NCI-H1105 (cell line): Measurements from ENCODE around the gene HID1.

Experiments used
- DNase-seq: peaks from one replicate; lab custom pipeline; 2025; lab: John Stamatoyannopoulos, UW

The HID1 gene

DNA sequence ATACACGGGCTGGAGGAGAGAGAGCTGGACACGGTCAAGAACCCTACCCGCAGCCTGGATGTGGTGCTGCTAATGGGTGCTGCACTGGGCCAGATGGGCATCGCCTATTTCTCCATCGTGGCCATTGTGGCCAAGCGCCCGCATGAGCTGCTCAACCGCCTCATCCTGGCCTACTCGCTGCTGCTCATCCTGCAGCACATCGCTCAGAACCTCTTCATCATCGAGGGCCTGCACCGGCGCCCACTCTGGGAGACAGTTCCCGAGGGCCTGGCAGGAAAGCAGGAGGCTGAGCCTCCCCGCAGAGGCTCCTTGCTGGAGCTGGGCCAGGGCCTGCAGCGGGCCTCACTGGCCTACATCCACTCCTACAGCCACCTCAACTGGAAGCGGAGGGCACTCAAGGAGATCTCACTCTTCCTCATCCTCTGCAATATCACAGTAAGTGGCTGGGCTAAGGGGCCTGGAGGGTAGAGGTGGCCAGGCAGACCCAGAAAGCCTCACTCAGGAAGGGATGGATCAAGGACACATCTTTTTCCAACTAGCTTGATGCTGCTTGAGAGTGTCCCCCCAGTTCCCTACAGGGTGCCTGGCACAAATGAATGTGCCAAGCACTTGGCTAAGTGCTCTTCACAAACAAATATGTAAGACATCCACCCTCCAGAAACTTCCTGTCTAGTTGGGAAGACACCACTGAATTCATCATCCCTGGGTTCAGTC lies 25.4 kb downstream of the HID1 start:
- DNase-seq: no peak

DNA sequence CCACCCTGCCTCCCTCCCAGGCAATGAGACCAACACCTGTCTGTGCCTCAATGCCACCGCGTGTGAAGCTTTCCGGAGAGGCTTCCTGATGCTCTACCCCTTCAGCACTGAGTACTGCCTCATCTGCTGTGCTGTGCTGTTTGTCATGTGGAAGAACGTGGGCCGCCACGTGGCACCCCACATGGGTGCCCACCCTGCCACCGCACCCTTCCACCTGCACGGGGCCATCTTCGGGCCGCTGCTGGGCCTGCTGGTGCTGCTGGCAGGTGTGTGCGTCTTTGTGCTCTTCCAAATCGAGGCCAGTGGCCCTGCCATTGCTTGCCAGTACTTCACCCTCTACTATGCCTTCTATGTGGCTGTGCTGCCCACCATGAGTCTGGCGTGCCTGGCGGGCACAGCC lies 25.9 kb downstream of the HID1 start:
- DNase-seq: no peak

DNA sequence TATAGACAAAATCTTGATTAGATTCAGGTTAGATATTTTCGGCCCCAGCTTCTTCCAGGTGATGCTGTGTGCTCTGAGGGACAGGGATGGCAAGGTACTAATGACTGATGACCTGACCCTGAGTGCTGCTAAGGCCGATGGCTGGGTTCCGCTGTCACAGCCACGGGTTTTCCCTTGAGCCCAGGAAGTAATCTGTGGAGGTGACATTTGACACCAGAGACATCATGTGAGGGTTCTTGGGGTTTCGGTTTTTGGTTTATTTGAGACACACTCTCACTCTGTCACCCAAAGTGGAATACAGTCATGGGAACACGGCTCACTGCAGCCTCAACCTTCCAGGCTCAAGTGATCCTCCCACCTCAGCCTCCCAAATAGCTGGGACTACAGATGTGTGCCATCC lies 27.0 kb downstream of the HID1 start:
- DNase-seq: no peak

DNA sequence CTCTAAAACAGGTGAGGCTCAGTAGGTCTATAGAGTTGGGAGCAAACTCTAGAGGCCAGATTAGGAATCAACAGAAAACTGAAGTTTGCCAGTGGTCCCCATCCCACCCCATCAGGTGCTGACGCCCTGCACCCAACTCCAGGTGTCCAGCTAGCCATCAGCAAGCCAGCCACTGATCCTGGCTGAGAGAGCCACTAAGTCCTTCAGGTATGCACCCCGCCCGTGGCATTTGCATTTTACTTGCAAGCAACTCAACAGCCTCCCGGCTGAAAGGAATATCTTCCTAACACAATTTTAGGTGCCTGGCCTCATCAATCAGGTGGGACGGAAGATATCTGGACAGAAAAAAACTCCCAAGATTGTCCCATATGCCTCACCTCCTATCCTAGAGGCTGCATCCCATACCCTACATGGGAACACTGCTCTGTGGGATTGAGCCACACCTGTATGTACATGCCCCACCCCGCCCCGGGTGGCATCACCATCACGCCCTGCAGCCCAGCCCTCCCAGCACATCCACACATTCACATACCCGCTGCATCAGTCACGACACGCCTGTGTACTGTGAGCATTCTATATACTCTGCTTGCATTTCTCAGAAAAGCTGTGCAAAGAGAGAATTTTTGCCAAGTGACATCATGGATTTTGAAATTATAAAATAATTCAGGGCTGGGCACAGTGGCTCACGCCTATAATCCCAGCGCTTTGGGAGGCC lies 28.6 kb downstream of the HID1 start:
- no peak for DNase-seq

DNA sequence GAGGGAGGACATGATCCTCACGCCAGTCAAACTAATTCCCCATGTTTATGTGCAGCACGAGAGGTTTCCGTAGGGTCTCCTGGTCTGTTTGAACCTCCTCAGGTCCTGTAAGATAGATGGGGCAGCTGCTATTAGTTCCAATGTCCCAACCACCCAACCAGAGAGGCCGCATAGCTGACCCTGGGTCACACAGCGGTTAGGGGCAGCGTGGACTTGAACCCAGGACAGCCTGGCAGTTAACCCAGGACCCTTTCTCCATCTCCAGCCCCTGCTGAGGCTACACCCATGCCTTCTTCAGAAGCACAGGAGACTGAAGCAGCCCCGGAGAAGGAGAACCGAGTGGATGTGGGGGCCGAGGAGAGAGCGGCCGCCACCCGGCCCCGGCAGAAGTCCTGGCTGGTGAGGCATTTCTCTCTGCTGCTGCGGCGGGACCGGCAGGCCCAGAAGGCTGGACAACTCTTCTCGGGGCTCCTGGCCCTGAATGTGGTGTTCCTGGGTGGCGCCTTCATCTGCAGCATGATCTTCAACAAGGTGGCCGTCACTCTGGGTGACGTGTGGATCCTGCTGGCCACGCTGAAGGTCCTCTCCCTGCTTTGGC lies 31.3 kb downstream of the HID1 start:
- DNase-seq: no peak

DNA sequence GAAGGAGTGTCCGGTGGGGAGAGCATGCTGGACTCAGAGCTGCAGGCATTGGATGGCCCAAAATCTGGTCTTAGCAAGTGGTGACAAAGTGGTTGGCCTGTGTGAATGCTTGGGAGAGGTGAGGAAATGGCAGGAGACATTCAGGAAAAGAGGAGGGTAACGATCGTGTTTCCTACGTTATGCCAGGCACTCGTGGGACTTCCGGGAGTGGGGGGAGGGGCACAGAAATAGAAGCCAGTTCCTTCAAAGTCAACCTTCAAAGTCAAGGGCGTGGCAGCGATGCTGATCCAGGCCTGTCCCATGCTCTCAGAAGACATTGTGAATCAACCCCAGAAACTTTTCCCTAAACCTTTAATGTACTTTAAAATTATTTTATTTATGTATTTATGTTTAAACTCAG lies 33.0 kb downstream of the HID1 start:
- DNase-seq: no peak

DNA sequence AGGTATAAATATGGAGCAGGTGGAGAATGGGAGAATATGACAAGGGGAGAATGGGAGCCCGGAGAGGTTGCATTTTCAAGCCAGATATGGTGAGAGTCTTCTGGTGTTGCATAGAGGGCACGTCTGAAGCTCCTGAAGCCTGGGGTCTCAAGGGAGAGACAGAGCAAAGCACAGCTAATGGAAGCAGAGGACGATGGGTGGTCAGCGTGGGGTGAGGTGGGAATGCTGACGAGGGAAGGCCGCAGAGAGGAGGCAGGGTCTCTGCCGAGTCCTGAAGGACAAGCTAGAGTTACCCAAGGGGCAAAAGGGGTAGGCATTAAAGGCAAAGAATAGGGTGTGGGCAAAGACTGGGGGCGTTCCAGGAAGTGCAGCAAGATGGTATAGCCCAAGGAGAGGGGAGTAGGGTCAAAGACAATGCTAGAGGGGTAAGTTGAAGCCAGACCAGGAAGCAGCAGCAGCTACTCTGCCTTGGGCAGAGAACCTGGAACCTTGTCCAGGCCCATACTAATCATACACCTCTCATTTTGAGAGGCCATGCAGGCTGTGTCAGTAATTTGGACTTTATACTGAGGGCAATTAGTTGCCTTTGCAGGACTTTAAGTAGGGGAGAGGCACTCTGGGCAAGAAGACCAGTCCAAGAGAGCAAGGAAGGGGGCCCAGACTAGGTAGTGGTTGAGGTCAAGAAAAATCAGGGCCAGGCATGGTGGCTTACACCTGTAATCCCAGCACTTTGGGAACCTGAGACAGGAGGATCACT lies 34.2 kb downstream of the HID1 start:
- DNase-seq: no peak

DNA sequence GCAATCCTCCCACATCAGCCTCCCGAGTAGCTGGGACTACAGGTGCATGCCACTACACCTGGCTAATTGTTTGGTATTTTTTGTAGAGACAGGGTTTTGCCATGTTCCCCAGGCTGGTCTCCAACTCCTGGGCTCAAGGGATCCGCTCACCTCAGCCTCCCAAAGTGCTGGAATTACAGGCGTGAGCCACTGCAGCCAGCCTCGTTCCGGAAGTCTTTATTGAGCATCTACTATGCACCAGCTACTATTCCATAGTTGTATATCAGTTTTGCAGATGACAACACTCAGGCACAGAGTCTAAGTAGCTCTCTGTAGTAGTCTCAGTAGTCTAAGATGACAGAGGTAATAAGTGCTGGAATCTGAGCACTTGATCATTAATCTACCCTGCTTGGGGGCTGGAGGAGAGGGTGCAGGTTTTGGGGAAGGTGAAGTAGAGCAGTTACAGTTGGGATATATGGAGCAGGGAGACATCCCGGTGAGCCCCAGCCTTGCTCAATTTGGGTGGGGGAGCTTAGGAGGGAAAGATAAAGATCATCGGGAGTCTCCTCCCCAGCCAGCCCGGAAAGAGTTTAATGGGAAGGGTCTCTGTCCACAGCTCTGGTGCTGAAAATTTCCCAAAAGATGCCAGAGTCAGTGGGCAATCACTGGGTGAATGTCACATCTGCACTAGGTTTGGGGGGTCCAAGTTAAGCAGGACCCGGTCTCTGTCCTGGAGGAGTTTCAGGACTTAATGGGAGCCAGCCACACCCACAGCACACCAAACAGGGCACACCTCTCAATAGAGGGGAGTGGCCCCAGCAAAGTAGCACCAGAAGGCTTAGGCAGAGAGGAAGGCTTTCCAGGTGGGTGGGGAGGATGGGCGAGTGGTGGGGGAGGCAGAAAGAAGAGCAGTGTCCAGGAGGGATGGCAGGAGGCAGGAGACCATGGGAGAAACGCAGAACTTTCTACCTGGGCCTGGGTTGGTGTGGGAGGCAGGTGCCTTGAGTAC lies 35.2 kb downstream of the HID1 start:
- DNase-seq: no peak

DNA sequence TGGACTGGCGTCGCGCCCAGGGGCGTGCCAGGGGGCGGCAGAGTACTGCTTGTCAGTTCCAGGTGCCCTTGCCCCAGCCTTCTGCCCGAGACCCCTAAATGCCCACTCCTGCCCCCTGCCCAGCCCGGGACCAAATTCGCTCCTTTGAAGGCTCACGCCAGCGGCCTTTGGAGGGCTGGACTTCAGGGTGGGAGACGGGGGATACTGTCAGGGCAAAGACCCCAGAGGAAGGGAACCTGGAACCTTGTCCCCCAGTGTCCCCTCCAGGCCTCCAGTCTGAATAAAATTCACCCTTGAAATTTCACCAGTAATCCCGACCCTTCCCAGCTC lies 36.1 kb downstream of the HID1 start:
- no peak for DNase-seq

DNA sequence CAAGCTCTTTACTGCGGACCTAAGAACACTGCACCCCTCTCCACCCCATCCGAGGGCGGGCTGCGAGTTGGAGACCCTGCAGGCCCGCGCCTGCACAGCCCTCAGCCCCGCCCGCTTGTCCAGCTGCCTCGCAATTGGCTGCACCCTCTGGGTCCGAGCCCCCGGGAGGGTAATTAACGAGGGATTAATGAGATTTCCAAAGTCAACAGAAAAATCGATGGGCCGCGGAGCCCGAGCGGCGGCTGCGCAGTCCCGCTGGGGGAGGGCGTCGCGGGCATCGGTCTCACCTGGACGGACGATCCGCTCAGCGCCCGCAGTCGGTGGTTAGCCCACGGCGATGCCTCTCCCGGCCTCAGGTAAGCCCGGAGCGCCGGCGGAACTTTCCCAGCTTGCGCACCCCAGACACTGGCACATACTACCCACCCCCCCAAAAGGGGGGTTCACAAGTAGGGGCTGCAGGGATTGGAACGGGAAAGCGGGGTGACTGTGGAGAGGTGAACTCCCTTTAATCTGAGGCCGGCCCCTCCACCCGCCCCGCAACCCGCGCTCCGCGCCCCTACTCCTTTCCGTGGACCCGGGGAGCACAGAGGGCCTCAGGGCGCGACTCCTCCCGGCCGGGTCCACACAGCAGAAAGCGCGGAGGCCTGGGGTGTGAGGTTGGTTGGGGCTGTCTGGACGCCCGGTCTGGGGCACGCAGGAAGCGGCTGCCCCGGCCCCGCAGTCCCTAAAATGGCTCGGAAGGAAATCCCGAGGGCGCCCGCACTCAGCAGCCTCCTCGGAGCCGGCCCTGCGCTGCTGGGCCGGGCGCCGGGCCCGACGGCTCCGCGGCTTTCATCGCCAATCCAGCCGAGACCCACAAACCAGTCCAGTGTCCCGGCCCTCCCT lies 36.7 kb downstream of the HID1 start, which contains the start of gene OTOP3:
Gene OTOP3, plus strand, starts transcription at position 314 of the 885 bp plus-strand sequence. Its CDS starts 24 bp downstream, at position 338.
- peak; percentile 71 for DNase-seq

DNA sequence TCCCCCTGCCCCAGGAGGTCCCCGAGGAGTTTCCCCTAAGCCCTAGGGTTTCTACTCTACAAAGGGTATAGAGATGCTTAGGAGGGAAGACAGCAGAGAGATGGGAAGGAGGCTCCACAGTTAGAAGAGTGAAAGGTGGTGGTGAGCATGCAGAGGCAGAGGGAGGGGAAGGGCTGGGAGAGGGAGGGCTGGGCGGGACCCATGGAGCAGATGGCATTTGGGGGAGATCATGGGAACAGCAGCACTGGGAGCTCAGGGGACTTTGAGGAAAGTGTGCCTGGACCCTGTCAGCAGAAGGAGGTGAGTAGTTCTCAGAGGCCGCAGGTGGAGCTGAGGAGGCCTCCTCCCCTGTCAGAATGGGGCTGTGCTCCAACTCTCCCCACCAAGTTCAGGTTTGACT lies 37.5 kb downstream of the HID1 start:
- DNase-seq: no peak

DNA sequence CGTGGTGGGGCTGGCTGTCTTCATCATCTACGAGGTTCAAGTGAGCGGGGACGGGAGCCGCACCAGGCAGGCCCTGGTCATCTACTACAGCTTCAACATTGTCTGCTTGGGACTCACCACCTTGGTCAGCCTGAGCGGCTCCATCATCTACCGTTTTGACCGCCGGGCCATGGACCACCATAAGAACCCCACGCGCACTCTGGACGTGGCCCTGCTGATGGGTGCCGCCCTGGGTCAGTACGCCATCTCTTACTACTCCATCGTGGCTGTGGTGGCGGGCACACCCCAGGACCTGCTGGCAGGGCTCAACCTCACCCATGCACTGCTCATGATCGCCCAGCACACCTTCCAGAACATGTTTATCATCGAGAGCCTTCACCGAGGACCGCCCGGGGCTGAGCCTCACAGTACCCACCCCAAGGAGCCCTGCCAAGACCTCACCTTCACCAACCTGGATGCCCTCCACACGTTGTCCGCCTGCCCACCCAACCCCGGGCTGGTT lies 42.0 kb downstream of the HID1 start:
- no peak for DNase-seq

DNA sequence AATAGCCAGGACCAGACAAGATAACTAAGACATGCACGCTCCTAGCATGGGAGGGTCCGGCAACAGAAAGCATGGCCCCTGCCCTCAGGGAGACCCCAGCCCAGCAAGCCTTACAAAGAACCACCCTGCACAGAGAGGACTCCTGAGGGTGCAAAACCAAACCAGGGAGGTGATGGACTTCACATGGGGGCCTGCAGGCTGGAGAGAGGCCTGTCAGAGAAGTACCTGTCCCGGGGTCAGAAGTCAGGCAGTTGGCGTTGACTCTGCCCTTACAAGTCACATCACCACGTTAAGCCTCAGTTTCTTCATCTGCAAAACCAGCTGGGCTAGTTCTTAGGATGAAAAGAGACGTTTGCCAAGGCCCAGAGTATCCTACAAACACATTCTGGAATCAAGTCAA lies 43.8 kb downstream of the HID1 start:
- no peak for DNase-seq

DNA sequence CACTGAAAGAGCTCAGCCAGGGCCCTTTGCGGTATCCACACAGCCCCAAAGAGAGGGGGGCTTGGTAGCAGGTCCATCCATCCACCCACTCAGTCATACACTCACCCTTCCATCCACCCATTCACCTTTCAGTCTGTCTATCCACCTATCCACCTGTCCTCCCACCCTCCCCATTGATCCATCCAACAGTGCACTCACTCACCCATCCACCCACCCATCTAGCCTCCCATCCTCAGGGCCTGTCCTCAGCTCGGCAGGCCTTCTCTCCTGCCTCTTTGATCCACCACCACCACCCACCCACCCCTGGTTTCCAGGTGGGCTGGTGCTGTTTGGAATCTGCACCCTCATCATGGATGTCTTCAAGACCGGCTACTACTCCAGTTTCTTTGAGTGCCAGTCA lies 47.3 kb downstream of the HID1 start:
- DNase-seq: no peak

DNA sequence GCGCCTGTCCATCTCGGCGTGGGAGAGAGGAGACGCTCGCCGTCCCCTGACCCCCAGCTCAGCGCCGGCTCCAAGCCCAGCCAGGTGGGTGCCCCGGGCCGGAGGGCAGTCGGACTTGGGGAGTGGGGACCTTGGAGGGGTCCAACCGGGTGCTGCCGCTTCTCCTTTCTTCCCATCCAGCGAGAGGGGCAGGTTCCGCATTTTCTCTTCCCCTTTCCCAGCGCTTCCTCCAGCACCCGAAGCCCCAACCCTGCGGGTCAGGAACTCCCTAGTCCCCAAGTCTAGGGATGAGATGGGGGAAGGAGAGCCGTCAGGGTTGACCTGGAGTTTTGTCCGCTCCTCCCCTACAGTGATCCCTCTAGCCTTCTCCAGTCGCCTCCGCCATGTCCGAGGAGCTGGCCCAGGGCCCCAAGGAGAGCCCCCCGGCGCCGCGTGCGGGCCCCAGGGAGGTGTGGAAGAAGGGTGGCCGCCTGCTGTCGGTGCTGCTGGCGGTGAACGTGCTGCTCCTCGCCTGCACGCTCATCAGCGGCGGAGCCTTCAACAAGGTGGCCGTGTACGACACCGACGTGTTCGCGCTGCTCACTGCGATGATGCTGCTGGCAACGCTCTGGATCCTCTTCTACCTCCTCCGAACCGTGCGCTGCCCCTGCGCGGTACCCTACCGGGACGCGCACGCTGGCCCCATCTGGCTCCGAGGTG lies 48.2 kb downstream of the HID1 start, which contains the start of gene OTOP2:
Gene OTOP2, plus strand, starts transcription at position 24 of the 699 bp plus-strand sequence. Its CDS starts 360 bp downstream, at position 384.
- DNase-seq: no peak

DNA sequence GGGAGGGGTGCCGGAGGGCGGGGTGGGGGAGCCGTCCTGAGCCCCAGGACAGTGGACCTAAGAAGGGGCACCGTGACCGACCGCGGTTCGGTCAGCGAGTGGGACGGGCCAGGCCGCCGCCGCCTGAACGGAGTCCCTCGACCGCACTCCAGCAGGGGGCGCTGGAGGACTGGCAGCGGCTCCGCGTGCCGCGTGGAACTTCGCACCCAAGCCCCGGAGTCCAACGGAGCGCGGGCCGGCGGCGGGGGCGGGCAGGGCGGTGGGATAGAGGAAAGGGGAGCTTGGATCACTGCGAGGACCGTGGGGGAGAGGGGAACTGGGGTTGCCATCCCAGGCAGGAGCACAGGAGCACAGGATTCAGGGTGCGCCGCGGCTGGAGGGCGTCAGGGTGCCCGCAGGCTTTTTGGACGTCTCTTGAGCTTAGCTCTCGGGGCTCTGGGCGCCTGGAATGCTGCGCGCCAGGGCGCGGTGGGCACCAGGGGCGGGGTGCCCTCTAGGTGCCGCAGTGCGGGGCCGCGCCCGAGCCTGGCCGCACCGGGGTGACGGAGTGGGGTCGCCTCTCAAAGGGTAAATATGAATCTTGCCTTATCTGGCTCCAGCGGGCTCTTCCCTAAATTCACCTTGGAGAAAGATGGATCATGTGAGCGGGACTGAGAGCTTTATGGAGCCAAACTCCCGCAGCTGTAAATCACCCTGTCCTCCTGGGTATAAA lies 48.9 kb downstream of the HID1 start:
- peak; percentile 33 for DNase-seq

DNA sequence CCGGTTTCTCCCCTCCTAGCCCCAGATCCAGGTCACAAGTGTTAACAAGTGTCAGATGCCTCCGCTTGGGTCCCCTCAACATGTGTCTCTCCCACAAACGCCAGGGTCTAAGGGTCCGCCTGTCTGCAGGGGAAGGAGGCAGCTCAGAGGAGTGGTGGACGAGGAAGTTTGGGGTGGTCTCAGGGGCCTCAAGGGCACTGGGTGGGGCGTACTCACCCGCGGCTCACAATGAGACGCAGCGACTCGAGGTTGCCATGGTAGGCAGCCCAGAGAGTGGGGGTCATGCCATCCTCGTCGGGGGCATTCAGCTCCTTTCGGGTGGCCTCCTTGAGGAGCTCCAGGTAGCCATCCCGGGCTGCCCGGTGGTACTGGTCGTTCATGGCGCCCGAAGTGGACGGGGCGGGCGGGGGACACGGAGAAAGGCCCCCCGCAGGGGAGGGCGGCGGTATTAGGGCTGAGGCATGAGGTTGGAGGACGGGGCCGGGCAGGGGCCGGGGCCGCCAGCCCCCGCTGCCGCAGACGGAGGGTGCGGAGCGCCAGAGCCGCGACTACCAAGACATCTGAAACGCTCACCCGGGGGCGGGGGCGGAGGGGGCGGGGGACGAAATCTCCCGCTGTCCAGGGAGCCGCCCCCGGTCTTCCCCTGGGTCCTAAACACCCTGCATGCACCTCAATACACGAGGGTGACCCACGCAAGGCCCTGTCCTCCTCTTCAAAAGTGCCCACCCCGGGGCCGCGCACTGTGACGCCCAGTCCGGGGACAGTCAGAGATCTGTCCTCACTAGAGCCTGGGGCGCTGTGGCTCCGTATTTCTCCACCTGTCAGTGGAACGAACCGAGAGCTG lies 49.6 kb downstream of the HID1 start, which contains the start of gene USH1G:
Gene USH1G, minus strand, starts transcription at position 562 of the 844 bp plus-strand sequence. Its CDS starts 182 bp downstream, at position 380.
- no peak for DNase-seq

DNA sequence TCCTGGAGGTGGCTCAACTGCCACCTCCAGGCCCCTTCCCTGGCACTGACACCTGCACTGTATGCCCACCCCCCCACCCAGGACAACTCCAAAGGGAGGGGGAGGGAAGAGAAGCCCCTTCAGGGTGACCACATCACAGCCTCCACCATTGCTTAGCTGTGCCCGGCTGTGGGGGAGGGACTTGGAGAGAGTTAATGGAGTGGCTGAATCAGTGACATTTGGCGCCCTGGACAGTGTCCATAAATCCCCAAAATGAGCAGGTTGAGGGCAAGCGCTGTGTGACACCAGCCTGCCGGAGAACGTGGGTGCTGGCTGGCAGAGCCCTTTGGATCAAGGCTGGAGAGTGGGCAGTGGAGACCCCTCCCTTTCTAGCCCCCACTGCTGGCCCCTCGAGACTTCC lies 50.4 kb downstream of the HID1 start:
- DNase-seq: no peak
